ENCODE data around the gene TBC1D10A. TPM values are rescaled to one million over a fixed set of nuclear protein-coding genes. Genes with fewer than 3 reads are reported as not detected.

TBC1D10A gene
- total RNA-seq, 1 experiment from 2014 or later, result 12.2 TPM

DNA sequence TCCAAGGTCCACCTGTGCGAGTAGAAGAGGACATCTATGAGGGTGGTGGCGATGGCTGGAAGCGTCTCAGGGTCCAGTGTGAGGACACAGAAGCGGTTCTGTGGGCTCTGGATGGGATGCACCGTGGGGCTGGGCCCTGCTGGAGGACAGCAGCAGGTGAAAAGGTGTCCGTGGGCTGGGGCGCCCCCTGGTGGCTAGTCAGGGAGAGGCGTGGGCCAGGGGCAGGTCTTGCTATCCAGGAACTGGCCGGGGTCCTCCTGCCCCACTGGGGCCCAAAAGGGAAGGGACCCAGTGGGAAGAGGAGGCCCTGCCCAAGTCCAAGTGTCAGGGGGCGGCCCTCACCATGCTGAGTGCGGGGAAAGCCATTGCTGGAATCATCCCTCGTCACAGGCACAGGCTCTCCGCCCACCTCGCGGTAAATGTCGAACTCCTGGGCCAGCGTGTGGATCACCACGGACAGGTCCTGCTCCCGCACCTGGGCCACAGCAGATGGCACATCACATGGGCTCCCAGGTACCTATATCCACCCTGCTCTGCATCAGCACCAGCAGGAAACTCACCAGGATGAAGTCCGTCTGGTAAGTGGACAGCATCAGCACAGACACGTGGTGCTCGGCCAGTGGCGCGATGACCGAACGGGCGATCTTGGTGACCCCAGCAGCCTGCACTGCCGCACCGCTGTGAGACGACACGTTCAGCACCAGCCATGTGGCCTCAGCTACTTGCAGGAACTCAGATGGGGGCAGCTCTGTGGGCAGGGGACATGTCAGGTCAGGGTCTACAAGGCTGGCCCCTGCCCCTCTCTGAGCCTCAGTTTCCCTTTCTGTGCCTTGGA lies 39.7 kb downstream of the TBC1D10A start:
- Mint-ChIP-seq H3K9me3 (ENCODE audit: unreplicated experiment) (no peaks in the 10 kb centered on the region), H3K4me3 (ENCODE audit: unreplicated experiment) (no peak overlapping the region), H3K4me1 (ENCODE audit: low read depth, unreplicated experiment) (peaks cover 11% of the 10 kb centered on the region), H3K27ac (ENCODE audit: unreplicated experiment) (no peak overlapping the region), H3K27me3 (ENCODE audit: insufficient read depth, unreplicated experiment) (no peaks in the 10 kb centered on the region), H3K36me3 (ENCODE audit: insufficient read depth, unreplicated experiment) (no peaks in the 10 kb centered on the region)
- intact Hi-C loops (cut with micrococcal nuclease; ENCODE audit: unreplicated experiment), result loop anchor here (1.0 to 10.0 kb wide), 3 partner anchors 24 to 198 kb away; no protein-coding TSS in a partner anchor
- TF ChIP-seq, protein P1, sequence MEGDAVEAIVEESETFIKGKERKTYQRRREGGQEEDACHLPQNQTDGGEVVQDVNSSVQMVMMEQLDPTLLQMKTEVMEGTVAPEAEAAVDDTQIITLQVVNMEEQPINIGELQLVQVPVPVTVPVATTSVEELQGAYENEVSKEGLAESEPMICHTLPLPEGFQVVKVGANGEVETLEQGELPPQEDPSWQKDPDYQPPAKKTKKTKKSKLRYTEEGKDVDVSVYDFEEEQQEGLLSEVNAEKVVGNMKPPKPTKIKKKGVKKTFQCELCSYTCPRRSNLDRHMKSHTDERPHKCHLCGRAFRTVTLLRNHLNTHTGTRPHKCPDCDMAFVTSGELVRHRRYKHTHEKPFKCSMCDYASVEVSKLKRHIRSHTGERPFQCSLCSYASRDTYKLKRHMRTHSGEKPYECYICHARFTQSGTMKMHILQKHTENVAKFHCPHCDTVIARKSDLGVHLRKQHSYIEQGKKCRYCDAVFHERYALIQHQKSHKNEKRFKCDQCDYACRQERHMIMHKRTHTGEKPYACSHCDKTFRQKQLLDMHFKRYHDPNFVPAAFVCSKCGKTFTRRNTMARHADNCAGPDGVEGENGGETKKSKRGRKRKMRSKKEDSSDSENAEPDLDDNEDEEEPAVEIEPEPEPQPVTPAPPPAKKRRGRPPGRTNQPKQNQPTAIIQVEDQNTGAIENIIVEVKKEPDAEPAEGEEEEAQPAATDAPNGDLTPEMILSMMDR (IDR thresholded peaks at IDR 0.05; ENCODE audit: insufficient read depth in 1 of 2, low read depth in 1 of 2, low read length in 1 of 2, severe bottlenecking in 1 of 2, unreplicated experiment in 1 of 2), result peak; percentile 92 to 94
- no peaks in the 10 kb centered on the region for H3K9me3 ChIP-seq
- H3K4me3 ChIP-seq (ENCODE audit: low read depth, low read length), result no peak overlapping the region
- ChIA-PET CTCF (interaction anchor here (0.8 to 4.4 kb wide), 17 partner anchors 9 to 137 kb away, joined by 3 to 106 read pairs (median 6); partner anchors contain the start of genes CCDC157, RNF215, SF3A1 and TBC1D10A), POLR2A (interaction anchor here (0.5 to 1.2 kb wide), 4 partner anchors 11 to 78 kb away, joined by 3 to 14 read pairs (median 4); partner anchors contain the start of genes CCDC157, SF3A1 and TBC1D10A)
- peak; percentile 84 to 90 for DNase-seq
- no peaks in the 10 kb centered on the region for H3K27me3 ChIP-seq (replicated peaks; ENCODE audit: control insufficient read depth, insufficient read depth, low read length)
- peaks cover 4% of the 10 kb centered on the region for H3K4me1 ChIP-seq
- H3K36me3 ChIP-seq (ENCODE audit: control insufficient read depth, insufficient read depth, low read length), result no peaks in the 10 kb centered on the region; the same call in 1 of the 2 replicates
- BruUV-seq (replicated peaks), result no TSS peak

DNA sequence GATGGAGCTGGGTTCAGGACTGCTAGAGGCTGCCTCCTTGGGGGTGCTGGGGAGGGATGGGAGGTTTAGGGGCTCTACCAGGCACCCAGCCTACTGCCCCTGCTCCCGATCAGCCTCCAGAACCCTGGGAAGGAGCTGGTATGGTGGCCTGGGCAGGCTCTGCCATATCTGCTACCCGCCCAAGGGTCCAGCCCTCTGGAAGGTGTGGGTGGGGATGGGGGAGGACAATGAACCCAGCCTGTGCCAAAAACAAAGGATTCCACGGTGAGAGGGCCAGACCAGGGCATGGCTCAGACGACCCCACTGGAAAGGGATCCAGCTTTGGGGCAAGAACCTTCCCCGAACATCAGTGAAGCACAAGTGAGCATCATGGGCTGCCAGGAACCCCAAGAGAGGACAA lies 40.4 kb downstream of the TBC1D10A start:
- H3K4me3 Mint-ChIP-seq (ENCODE audit: unreplicated experiment), result no peak overlapping the region
- H3K36me3 Mint-ChIP-seq (ENCODE audit: insufficient read depth, unreplicated experiment), result no peaks in the 10 kb centered on the region
- H3K36me3 ChIP-seq (ENCODE audit: control insufficient read depth, insufficient read depth, low read length), result no peaks in the 10 kb centered on the region; the same call in 1 of the 2 replicates
- H3K9me3 Mint-ChIP-seq (ENCODE audit: unreplicated experiment), result no peaks in the 10 kb centered on the region
- no TSS peak for BruUV-seq (replicated peaks)
- no peaks in the 10 kb centered on the region for H3K27me3 ChIP-seq (replicated peaks; ENCODE audit: control insufficient read depth, insufficient read depth, low read length)
- ChIA-PET CTCF (interaction anchor here (0.5 kb wide), 1 partner anchor 67 kb away, joined by 3 read pairs; no protein-coding TSS in a partner anchor), POLR2A (no interaction called here)
- peaks cover 11% of the 10 kb centered on the region for H3K4me1 Mint-ChIP-seq (ENCODE audit: low read depth, unreplicated experiment)
- no peaks in the 10 kb centered on the region for H3K27me3 Mint-ChIP-seq (ENCODE audit: insufficient read depth, unreplicated experiment)
- no peaks in the 10 kb centered on the region for H3K9me3 ChIP-seq
- H3K27ac Mint-ChIP-seq (ENCODE audit: unreplicated experiment), result no peak overlapping the region
- no peak overlapping the region for H3K4me3 ChIP-seq (ENCODE audit: low read depth, low read length)
- TF ChIP-seq, protein P1 (IDR thresholded peaks at IDR 0.05; ENCODE audit: insufficient read depth in 1 of 2, low read depth in 1 of 2, low read length in 1 of 2, severe bottlenecking in 1 of 2, unreplicated experiment in 1 of 2), result no peak
- H3K4me1 ChIP-seq, result peaks cover 4% of the 10 kb centered on the region
- intact Hi-C loops (cut with micrococcal nuclease; ENCODE audit: unreplicated experiment), result loop anchor here (5.0 to 10.0 kb wide), 2 partner anchors 66 to 198 kb away; no protein-coding TSS in a partner anchor
- no peak for DNase-seq

DNA sequence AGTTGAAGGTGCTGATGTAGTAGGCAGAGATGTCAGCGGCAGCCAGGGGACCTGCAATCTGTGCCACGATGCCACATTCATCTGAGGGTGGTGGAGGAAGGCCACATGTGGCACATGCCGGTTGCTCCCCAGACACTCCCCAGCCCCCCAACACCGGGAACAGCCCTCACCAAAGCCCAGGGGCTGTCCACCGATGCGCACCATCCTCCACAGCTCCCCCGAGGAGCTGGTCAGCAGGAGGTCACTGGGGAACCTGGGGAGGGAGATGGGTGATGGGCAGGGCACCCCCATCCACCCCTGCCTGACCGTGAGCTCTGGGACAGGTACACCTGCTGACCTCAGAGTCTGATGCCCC lies 40.9 kb downstream of the TBC1D10A start:
- H3K27ac Mint-ChIP-seq (ENCODE audit: unreplicated experiment), result no peak overlapping the region
- no peaks in the 10 kb centered on the region for H3K9me3 ChIP-seq
- H3K4me1 ChIP-seq, result peaks cover 4% of the 10 kb centered on the region
- peaks cover 11% of the 10 kb centered on the region for H3K4me1 Mint-ChIP-seq (ENCODE audit: low read depth, unreplicated experiment)
- H3K36me3 Mint-ChIP-seq (ENCODE audit: insufficient read depth, unreplicated experiment), result no peaks in the 10 kb centered on the region
- H3K36me3 ChIP-seq (ENCODE audit: control insufficient read depth, insufficient read depth, low read length), result no peaks in the 10 kb centered on the region; the same call in 1 of the 2 replicates
- no peak overlapping the region for H3K4me3 Mint-ChIP-seq (ENCODE audit: unreplicated experiment)
- BruUV-seq (replicated peaks), result no TSS peak
- TF ChIP-seq, protein P1 (IDR thresholded peaks at IDR 0.05; ENCODE audit: insufficient read depth in 1 of 2, low read depth in 1 of 2, low read length in 1 of 2, severe bottlenecking in 1 of 2, unreplicated experiment in 1 of 2), result no peak
- H3K4me3 ChIP-seq (ENCODE audit: low read depth, low read length), result no peak overlapping the region
- no peaks in the 10 kb centered on the region for H3K27me3 Mint-ChIP-seq (ENCODE audit: insufficient read depth, unreplicated experiment)
- DNase-seq, result no peak
- no peaks in the 10 kb centered on the region for H3K9me3 Mint-ChIP-seq (ENCODE audit: unreplicated experiment)
- intact Hi-C loops (cut with micrococcal nuclease; ENCODE audit: unreplicated experiment), result loop anchor here (5.0 to 10.0 kb wide), 2 partner anchors 66 to 199 kb away; no protein-coding TSS in a partner anchor
- CTCF ChIA-PET, result interaction anchor here (0.5 kb wide), 1 partner anchor 68 kb away, joined by 3 read pairs; no protein-coding TSS in a partner anchor
- POLR2A ChIA-PET, result no interaction called here
- H3K27me3 ChIP-seq (replicated peaks; ENCODE audit: control insufficient read depth, insufficient read depth, low read length), result no peaks in the 10 kb centered on the region

Data from Caco-2 (cell line).